ENCODE results near the gene AREG.

DNA sequence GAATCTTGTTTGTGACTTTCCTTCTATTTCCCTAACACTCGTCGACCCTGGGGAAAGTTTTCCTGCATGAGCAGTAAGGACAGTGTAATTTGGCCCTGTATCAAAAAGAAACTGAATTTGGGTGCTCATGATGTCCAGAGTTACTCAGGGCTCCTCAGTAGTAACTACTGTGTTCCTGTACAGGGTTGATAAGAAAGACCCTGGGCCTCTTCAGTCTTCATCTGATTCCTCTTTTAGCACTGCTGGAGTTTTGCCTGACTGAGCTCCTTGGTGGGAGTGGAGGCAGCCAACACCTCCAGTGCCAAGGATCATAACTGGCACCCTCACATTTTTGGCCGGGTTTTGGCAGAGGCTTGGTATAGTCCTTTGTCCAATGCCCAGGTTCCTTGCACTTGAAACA is 7.1 kb upstream of the AREG start:
- TF ChIP-seq POLR2A (IDR thresholded peaks at IDR 0.05; ENCODE audit: low read depth, low read length) (no peak), POLR2AphosphoS5 (IDR thresholded peaks at IDR 0.05; ENCODE audit: low read depth, low read length) (no peak), TAF1 (IDR thresholded peaks at IDR 0.05; ENCODE audit: low read depth, low read length) (no peak), SPI1 (IDR thresholded peaks at IDR 0.05; ENCODE audit: low read depth, low read length) (no peak)

All from GM12891 (cell line).